Activated T-helper 17 cell treated with anti-CD3 and anti-CD28 coated beads, Interleukin-2, amount 50 U/mL, for 72 hours (primary cell): Measurements from ENCODE around the gene FOXP4. TPM values are rescaled to one million over a fixed set of nuclear protein-coding genes. Genes with fewer than 3 reads are reported as not detected.

Experiments
- ATAC-seq: fragments of 150-1000 bp; cut with Tn5 transposase; replicated peaks from 2 replicates; pipeline ENCODE4 v1.10.0; 2021; ENCODE audit warnings: mild to moderate bottlenecking, moderate library complexity
- H3K27ac Mint-ChIP-seq: one replicate; pipeline ENCODE4 v1.8.0; 2022; ENCODE audit warnings: mixed read lengths
- H3K27me3 Mint-ChIP-seq: one replicate; pipeline ENCODE4 v1.8.0; 2022; ENCODE audit warnings: mixed read lengths
- H3K36me3 Mint-ChIP-seq: one replicate; pipeline ENCODE4 v1.8.0; 2022; ENCODE audit warnings: low read depth, mild to moderate bottlenecking, mixed read lengths
- H3K4me1 Mint-ChIP-seq: one replicate; pipeline ENCODE4 v1.8.0; 2022; ENCODE audit warnings: mixed read lengths
- H3K4me3 Mint-ChIP-seq: one replicate; pipeline ENCODE4 v1.8.0; 2022; ENCODE audit warnings: mild to moderate bottlenecking, mixed read lengths
- H3K9me3 Mint-ChIP-seq: one replicate; pipeline ENCODE4 v1.8.0; 2022; ENCODE audit warnings: mixed read lengths
- total RNA-seq, 2 donors: library from RNA; stranded (reverse); gene quantifications; one replicate each; pipeline ENCODE4 v1.2.3, GENCODE V29; 2022

Gene FOXP4
- total RNA-seq, 2 donors from 2014 or later, result 8.7 to 11.6 TPM

DNA sequence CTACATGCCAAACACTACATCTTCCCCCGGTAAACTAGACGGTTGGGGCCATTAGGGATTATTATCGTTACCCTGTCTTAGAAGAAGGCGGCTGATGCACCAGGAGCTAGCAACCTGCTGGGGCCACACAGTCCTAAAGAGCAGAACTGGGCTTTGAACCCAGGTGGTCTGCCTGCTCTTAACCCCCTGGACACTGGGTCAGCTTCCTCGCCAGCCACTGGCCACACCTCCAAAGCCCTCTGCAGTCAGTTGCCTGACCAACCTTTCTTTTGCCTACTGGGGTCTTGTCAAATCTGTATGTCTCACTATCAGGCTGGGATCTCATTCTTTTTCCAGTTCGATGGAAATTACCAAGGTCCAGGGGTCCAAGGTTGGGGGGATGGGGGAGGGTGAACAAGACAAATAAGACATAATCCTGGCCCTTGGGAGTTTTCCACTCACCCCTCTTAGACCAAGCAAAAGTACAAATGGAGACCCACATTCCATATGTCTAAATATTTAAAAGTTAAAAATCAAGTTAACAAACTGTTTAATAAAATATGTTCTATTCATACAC lies 34.0 kb upstream of the FOXP4 start:
- H3K36me3 Mint-ChIP-seq, result no peaks in the 10 kb centered on the region
- H3K27ac Mint-ChIP-seq, result no peak overlapping the region
- H3K9me3 Mint-ChIP-seq, result no peaks in the 10 kb centered on the region
- peaks cover 5% of the 10 kb centered on the region for H3K4me1 Mint-ChIP-seq
- H3K27me3 Mint-ChIP-seq, result peaks cover 20% of the 10 kb centered on the region
- H3K4me3 Mint-ChIP-seq, result no peak overlapping the region
- ATAC-seq, result no peak

DNA sequence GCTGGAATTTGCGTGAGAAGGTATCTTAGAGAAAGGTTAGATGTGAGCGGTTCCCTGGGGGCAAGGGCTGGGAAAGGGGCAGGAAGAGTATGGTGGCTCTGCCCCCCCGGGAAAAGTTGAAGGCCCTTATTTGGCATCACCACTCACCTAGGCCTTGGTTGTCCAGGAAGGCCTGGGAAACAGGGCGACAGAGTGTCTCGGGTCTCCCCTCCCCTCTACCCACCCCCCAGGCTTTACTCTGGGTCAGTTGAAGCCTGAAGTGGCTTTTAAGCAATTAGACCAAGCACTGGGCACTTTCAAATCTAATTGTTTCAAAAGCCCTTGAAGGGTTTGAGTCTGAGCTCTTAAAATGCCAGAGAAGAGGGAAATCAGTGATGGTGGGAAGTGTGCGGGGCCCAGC lies 30.2 kb upstream of the FOXP4 start:
- H3K36me3 Mint-ChIP-seq, result no peaks in the 10 kb centered on the region
- no peak overlapping the region for H3K27ac Mint-ChIP-seq
- no peak overlapping the region for H3K4me3 Mint-ChIP-seq
- no peaks in the 10 kb centered on the region for H3K4me1 Mint-ChIP-seq
- no peaks in the 10 kb centered on the region for H3K9me3 Mint-ChIP-seq
- no peaks in the 10 kb centered on the region for H3K27me3 Mint-ChIP-seq
- no peak for ATAC-seq

DNA sequence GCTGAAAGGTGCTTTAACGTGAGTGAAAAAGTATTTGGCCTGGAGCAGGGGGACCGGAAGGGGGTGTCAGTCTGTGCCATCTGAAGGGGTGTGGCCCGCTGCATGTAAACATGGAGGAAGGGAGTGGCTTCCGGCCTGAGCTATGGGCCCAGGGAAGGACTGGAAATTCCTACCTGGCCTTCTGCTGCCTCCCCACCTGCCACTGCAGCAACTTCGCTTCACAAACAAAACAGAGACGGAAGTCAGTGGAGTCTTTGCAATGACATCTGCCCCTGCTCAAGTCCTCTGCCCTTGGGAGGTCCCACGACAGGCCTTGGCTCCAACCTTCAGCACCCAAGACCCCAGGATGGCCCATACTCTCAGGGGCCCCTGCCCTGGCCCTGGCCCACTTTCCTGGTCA lies 28.1 kb upstream of the FOXP4 start:
- no peaks in the 10 kb centered on the region for H3K27me3 Mint-ChIP-seq
- H3K9me3 Mint-ChIP-seq, result no peaks in the 10 kb centered on the region
- H3K4me1 Mint-ChIP-seq, result no peaks in the 10 kb centered on the region
- no peak overlapping the region for H3K4me3 Mint-ChIP-seq
- H3K27ac Mint-ChIP-seq, result no peak overlapping the region
- ATAC-seq, result no peak
- no peaks in the 10 kb centered on the region for H3K36me3 Mint-ChIP-seq

DNA sequence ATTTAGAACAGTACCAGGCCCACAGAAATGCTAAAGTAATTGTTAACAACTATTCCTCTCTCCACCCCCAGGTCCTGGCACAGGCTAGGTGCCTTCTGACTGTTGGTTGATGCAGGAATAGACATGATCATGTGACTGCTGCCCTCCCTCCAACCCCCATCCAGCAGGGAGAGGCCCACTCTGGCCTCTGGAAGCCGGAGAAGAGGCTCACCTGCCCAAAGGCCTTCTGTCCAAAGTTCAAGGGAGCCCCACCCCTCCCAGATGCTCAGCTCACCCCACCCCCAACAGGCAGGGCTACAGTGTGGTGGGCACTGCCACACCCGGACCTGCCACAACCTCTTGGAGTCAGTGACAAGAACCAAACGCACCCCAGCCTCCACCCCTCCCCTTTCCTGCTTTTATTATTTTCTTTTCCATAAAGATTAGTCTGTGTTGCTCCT lies 26.9 kb upstream of the FOXP4 start:
- Mint-ChIP-seq H3K4me3 (no peak overlapping the region), H3K9me3 (no peaks in the 10 kb centered on the region), H3K36me3 (no peaks in the 10 kb centered on the region), H3K4me1 (no peaks in the 10 kb centered on the region), H3K27me3 (peaks cover 3% of the 10 kb centered on the region), H3K27ac (peak overlapping the region; percentile 21)
- no peak for ATAC-seq

DNA sequence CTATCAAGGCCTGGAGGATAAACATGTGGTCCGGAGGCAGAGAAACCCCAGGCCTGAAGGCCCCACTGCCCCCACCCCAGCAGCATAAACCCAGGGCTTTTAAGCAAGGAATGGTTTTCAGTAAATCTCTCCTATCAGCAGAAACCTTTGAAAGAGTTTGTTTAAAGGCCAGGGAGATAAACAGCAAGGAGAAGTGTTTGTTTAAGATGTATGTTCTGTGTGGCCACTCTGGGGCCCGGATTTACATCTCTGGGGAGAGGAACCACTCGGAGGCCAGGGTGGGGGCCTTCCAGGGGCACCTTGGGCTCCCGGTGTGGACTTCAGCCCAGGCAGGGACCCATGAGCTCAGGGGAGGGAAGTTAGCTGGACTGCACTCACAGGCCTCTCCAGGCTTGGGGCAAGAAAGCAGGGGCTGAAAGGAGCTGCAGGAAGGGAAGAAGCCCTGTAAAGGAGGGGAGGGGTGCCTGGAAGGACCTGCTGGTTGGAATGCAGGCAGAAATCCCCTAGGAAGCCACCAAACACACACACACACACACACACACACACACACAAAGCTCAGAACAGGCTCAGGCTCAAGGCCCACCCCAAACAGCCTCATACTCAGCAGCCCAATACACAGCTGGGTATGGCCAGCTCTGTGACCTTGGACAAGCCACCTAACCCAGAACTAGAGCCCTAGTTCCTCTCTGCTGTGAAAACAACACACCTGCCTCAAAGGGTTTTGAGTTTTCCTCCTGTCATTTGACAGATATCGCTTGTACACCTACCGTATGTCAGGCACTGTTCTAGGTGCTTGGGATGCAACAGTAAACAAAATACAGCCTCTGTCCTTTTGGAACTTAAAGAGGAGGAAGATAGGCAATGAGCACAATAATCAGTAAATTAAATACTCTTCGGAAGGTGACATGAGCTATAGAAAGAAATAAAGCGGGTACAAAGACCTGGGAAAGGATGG lies 26.2 kb upstream of the FOXP4 start:
- Mint-ChIP-seq H3K27me3 (peaks cover 6% of the 10 kb centered on the region), H3K36me3 (no peaks in the 10 kb centered on the region), H3K4me3 (no peak overlapping the region), H3K27ac (peak overlapping the region; percentile 21), H3K4me1 (no peaks in the 10 kb centered on the region), H3K9me3 (no peaks in the 10 kb centered on the region)
- ATAC-seq, result no peak

DNA sequence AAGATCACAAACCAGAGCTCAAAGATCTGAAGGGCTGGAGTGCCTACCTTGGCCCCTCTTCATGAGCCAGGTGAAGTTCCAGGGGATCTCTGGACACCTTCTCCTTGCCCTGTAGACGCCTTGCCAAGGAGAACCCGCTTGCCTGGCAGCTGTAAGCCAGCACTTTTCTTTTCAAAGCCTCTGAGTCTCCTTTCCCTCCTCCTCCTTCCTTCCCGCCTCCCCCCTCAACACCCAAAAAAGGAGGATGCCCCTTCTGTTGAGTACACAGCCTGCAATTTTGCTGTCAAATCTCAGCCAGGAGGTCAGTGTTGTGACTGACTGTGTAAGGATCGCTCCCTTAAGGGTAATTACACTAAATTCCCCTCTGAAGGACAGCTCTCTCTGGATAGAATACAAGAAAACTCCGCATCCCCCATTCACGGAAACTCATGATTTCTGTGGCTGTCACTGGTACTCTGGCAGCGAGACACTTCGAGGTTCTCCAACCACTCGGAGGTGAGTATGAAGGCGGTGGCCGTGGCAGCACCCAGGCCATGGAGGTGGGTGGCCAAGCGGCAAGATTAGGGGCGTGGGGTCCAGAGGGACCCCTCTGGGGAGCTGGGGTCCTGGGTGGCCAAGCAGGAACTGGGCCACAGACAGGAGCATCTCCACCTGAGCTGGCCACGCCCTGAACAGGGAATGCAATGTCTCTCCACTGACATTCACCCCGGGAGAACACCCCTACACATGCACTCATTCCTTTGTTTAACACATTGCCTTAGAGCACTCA lies 23.2 kb upstream of the FOXP4 start:
- no peak for ATAC-seq
- no peaks in the 10 kb centered on the region for H3K4me1 Mint-ChIP-seq
- H3K9me3 Mint-ChIP-seq, result no peaks in the 10 kb centered on the region
- no peaks in the 10 kb centered on the region for H3K36me3 Mint-ChIP-seq
- peaks cover 12% of the 10 kb centered on the region for H3K27me3 Mint-ChIP-seq
- H3K4me3 Mint-ChIP-seq, result no peak overlapping the region
- H3K27ac Mint-ChIP-seq, result no peak overlapping the region

DNA sequence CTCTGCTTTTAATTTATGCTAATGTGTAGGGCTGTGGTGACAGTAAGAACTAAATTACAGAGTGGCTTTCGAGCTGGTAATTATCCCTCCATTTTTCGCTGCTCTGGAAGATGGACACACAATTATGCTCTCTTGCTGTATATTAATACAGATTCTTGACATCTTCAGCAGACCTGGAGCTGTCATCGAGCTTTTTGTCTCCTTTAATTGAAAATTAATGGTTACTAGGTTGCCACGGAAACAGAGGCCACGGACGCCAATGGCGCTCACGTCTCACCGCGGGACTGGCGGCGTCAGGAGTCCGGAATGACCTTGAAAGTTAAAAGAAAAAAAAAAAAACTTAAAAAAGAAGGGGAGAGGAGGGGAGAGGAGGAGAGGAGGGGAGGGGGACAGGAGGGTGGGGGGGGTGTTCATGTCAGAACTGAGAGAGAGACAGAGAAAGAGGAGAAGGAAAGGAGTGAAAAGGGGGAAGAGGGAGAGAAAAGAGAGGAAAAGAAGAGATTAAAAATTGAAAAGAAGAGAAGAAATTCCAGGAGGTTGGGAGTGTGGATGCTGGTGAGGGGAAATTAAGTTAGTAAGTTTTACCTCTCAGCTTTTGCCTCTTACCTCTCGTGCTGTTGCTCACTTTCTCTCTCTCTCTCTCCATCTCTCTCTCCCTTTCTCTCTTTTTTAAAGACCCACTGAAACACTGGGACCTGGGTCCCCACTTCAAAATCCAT lies 22.1 kb upstream of the FOXP4 start:
- peak overlapping the region; percentile 38 for H3K27ac Mint-ChIP-seq

DNA sequence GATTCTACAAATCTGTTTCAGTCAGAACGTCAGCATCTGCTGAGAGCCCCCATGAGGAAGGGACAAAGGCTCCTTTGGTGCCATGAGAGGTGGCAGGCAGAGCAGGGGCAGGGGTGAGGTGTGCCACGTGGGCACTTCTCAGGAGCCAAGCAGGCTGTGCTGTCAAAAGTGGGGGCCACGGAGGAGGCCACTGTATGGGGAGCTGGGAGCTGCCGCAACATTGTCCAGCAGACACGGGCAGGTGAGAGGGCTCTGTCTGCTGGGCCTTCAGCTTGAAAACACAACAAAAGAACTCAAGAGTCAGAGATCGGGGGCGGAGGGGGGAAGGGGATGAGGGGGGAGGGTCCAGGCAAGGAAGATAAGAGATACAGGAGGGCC lies 21.6 kb upstream of the FOXP4 start:
- H3K27me3 Mint-ChIP-seq, result peaks cover 15% of the 10 kb centered on the region
- H3K36me3 Mint-ChIP-seq, result no peaks in the 10 kb centered on the region
- H3K27ac Mint-ChIP-seq, result peak overlapping the region; percentile 38
- H3K4me1 Mint-ChIP-seq, result no peaks in the 10 kb centered on the region
- no peaks in the 10 kb centered on the region for H3K9me3 Mint-ChIP-seq
- no peak for ATAC-seq
- no peak overlapping the region for H3K4me3 Mint-ChIP-seq

More for the DNA sequence above, 22.1 kb upstream of the FOXP4 start:
- no peak for ATAC-seq
- no peak overlapping the region for H3K4me3 Mint-ChIP-seq
- peaks cover 15% of the 10 kb centered on the region for H3K27me3 Mint-ChIP-seq
- H3K9me3 Mint-ChIP-seq, result no peaks in the 10 kb centered on the region
- no peaks in the 10 kb centered on the region for H3K36me3 Mint-ChIP-seq
- H3K4me1 Mint-ChIP-seq, result no peaks in the 10 kb centered on the region

DNA sequence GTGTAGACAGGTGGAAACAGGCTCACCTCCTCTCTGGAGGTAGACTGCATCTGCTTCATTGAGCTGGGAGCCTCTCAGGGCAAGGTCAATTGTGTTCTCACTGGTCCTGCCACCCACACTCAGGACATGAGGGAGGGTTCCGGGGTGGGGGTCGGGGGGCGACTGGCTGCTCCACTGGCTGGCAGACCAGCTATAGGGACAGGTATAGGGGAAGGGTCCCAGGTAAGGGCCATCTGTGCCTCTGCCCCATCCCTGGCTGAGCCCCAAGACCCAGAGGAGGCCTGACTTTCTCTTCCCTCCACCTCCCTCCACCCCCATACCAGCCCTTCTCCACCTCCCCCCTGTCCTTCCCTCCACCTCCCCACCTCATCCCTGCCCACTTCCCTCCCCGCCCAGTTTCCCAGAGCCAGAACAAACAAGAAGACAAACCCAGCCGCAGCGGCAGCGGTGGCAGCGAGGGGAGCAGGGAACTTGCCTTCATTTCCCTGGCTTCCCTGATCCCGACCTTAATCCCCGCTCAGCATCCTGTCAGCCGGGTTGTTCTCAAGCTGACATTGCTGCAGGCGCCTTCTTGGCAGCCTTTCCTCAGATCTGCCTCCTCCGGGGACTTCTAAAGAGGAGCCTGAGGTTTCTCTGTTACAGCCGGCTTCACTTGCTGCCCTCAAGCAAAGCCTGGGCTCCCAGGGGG lies 18.3 kb upstream of the FOXP4 start:
- H3K4me1 Mint-ChIP-seq, result peaks cover 13% of the 10 kb centered on the region
- no peak overlapping the region for H3K4me3 Mint-ChIP-seq
- H3K36me3 Mint-ChIP-seq, result no peaks in the 10 kb centered on the region
- no peak for ATAC-seq
- peaks cover 15% of the 10 kb centered on the region for H3K27me3 Mint-ChIP-seq
- no peak overlapping the region for H3K27ac Mint-ChIP-seq
- no peaks in the 10 kb centered on the region for H3K9me3 Mint-ChIP-seq

DNA sequence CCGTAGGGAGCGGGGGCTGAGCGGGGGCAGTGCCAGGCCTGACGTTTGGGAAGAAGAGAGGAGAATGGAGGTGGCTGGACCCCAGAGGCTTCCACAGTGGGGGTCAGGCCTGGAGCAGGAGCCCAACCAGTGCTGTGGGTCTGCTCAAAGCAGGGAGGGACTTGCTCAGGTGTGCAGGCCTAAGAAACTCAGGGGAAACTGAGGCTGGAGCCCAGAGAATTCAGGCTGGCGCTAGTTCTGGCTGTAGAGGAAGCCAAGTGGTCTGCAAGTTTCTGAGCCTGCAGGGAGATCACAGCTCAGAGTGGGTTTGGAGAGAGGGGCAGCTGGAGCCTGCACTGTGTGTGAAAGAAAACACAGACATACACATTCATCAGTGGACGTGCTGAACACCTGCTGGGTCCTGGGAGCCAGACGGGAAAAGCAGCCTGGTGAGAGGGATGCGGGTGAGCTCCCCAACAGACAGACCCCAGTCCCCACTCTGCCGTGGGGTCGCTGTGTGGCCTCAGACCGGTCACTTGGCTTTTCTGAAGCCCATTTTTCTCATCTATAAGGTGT lies 17.7 kb upstream of the FOXP4 start:
- Mint-ChIP-seq H3K4me3 (no peak overlapping the region), H3K9me3 (no peaks in the 10 kb centered on the region), H3K4me1 (peaks cover 13% of the 10 kb centered on the region), H3K27ac (no peak overlapping the region), H3K27me3 (peaks cover 14% of the 10 kb centered on the region), H3K36me3 (no peaks in the 10 kb centered on the region)
- no peak for ATAC-seq

DNA sequence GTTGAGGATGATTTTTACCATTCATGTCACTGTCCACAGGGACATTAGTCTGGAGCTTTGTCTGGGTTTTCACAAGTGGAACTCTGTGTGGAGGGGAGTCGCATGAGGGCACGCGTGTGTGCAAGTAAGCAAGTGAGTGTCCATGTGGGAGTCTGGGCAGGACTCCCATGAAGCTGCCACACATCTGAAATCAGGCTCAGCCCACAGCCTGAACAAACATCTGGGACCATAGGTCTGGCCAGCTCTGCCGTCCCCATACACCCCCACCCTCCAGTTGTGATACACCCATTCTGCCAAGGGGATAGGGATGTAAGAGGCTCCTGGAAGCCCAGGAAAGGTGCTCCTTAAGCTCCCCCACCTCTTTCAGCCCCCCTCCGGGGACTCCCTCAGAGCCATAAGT lies 17.1 kb upstream of the FOXP4 start:
- no peak overlapping the region for H3K4me3 Mint-ChIP-seq
- H3K27me3 Mint-ChIP-seq, result peaks cover 12% of the 10 kb centered on the region
- no peak overlapping the region for H3K27ac Mint-ChIP-seq
- no peaks in the 10 kb centered on the region for H3K9me3 Mint-ChIP-seq
- H3K4me1 Mint-ChIP-seq, result peaks cover 13% of the 10 kb centered on the region
- no peak for ATAC-seq
- no peaks in the 10 kb centered on the region for H3K36me3 Mint-ChIP-seq

DNA sequence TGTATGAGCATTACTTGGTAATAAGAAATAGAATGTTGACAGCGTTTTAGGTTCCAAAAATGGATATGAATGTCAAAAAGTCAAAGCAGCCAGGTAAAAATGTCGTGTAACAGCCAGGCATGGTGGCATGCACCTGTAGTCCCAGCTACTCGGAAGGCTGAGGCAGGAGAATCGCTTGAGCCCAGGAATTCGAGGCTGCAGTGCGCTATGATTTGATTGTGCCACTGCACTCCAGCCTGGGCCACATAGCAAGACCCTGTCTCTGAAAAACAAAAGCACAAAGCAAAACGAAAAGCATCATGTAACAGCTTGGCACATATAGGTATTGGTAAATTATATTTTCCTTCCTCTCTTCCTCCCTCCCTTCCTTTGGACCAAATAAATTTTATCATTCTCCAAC lies 16.2 kb upstream of the FOXP4 start:
- H3K4me3 Mint-ChIP-seq, result no peak overlapping the region
- H3K9me3 Mint-ChIP-seq, result no peaks in the 10 kb centered on the region
- ATAC-seq, result no peak
- no peak overlapping the region for H3K27ac Mint-ChIP-seq
- peaks cover 13% of the 10 kb centered on the region for H3K4me1 Mint-ChIP-seq
- H3K36me3 Mint-ChIP-seq, result no peaks in the 10 kb centered on the region
- peaks cover 8% of the 10 kb centered on the region for H3K27me3 Mint-ChIP-seq

DNA sequence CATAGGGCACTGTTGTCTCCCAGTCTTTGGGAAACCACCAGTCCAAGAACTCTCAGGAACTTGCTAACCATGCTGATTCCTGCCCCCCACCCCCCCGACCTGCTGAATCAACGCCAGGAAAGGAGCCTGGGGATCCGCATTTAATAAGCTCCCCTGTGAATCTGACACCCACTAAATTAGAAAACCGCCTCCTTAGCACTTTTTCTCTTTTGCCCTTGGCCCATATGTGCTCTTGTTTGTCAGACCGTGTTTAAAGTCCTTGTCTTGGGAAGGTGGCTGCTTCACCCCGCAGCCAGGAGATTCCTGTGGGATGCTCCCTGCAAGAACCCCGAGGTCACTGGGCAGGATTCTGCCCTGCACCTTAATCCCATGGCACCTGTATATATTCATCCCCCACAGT lies 15.7 kb upstream of the FOXP4 start:
- peaks cover 8% of the 10 kb centered on the region for H3K27me3 Mint-ChIP-seq
- no peak for ATAC-seq
- no peaks in the 10 kb centered on the region for H3K36me3 Mint-ChIP-seq
- H3K9me3 Mint-ChIP-seq, result no peaks in the 10 kb centered on the region
- H3K4me3 Mint-ChIP-seq, result no peak overlapping the region
- H3K27ac Mint-ChIP-seq, result no peak overlapping the region
- peaks cover 13% of the 10 kb centered on the region for H3K4me1 Mint-ChIP-seq
